WERI-Rb-1 (cell line): ENCODE data around the gene GPC5.

Experiments used
- DNase-seq: peaks from one replicate; pipeline ENCODE4 v3.0.0-alpha.2; 2020
- H3K27ac ChIP-seq: fragments of 250-450 bp; sonication (Bioruptor Pico); 2 replicates; pipeline ENCODE4 v1.5.1; 2020; ENCODE audit warnings: mild to moderate bottlenecking, moderate library complexity
- H3K27me3 ChIP-seq: fragments of 250-450 bp; sonication (Bioruptor Pico); 2 replicates; pipeline ENCODE4 v1.5.1; 2021; ENCODE audit warnings: mild to moderate bottlenecking, low read depth, moderate library complexity; ENCODE audit not compliant: insufficient read depth, severe bottlenecking
- H3K36me3 ChIP-seq: fragments of 250-450 bp; sonication (Bioruptor Pico); 2 replicates; pipeline ENCODE4 v1.5.1; 2020; ENCODE audit warnings: mild to moderate bottlenecking, moderate library complexity
- H3K4me3 ChIP-seq: 2 replicates; pipeline ENCODE4 v1.5.1; 2011; ENCODE audit warnings: low read depth, mild to moderate bottlenecking, control low read depth, low read length
- H3K9me3 ChIP-seq: fragments of 250-450 bp; sonication (Bioruptor Pico); 2 replicates; pipeline ENCODE4 v1.5.1; 2021; ENCODE audit warnings: mild to moderate bottlenecking, moderate library complexity; ENCODE audit not compliant: severe bottlenecking
- CTCF ChIP-seq: IDR thresholded peaks from 2 replicates; pipeline ENCODE4 v1.5.1; 2011; ENCODE audit warnings: low read depth, mild to moderate bottlenecking, control low read depth, inconsistent platforms, low read length

The GPC5 gene

DNA sequence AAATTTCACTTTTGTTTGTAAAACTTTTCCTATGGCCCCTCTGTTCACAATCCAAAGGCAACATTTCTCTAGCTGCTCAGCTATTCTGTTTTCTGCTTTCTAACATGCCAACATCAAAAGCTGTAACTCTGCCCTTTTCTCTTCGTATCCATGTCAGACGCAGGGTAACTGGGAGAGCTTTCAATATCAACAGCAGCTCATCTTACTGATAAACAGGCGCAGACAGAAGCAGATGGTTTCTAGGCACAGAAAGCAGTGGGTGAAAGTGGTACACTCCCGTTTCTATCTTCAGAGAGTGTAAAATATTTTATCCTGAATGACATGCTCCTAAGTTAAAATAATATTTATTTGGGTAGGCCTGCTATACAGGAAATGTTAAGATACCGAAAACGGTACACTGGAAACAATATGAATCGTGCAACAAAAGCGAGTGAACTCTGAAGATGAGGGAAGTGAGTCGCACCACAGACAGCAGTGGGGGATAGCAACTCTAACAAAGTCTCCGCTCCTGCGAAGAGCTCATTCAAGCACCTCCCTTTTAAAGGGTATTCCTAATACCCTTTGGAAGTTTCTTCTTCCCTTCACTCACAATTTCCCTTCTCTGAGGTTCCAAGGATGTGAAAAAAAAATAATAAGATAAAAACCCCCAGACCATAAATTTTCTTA, 798.3 kb downstream of the GPC5 start:
- no peak for DNase-seq
- no peak overlapping the region for H3K27ac ChIP-seq
- no peaks in the 10 kb centered on the region for H3K36me3 ChIP-seq
- no peak for TF ChIP-seq CTCF
- no peaks in the 10 kb centered on the region for H3K9me3 ChIP-seq
- no peaks in the 10 kb centered on the region for H3K27me3 ChIP-seq
- H3K4me3 ChIP-seq = no peak overlapping the region

GRCh38 chr13:92197669-92198068, 799.2 kb downstream of the GPC5 start:
- no peak for TF ChIP-seq CTCF
- no peak for DNase-seq
- H3K36me3 ChIP-seq = no peaks in the 10 kb centered on the region
- H3K4me3 ChIP-seq = no peak overlapping the region
- no peaks in the 10 kb centered on the region for H3K9me3 ChIP-seq
- H3K27me3 ChIP-seq = no peaks in the 10 kb centered on the region
- no peak overlapping the region for H3K27ac ChIP-seq

DNA sequence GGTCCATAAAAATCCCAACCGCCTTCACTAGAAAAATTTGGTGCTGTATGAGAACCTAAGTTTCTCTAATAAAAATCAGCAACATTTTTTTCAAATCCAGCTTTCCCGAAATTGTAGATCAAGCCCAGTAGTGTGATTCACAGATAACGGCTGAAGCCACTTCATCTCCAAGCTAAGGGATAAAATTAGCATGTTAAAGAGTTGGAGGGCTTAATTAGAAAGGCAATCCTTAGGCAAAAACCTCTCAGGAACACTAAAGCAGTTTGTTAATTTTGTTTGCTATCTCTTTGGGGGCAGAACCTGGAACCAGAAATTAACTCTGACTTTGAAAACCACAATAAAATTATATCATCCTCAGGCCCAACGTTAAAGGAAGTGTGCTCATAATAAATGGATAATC, 820.2 kb downstream of the GPC5 start:
- Histone ChIP-seq H3K27ac (no peak overlapping the region), H3K36me3 (no peaks in the 10 kb centered on the region), H3K9me3 (no peaks in the 10 kb centered on the region), H3K27me3 (no peaks in the 10 kb centered on the region), H3K4me3 (no peak overlapping the region)
- DNase-seq = no peak
- no peak for TF ChIP-seq CTCF

- no peak overlapping the region for H3K4me3 ChIP-seq
- no peaks in the 10 kb centered on the region for H3K27me3 ChIP-seq
- no peak for TF ChIP-seq CTCF
- DNase-seq = no peak
- no peaks in the 10 kb centered on the region for H3K9me3 ChIP-seq
- H3K27ac ChIP-seq = no peak overlapping the region
- no peaks in the 10 kb centered on the region for H3K36me3 ChIP-seq
Observed at GRCh38 chr13:92221916-92222315, 823.5 kb downstream of the GPC5 start.

DNA sequence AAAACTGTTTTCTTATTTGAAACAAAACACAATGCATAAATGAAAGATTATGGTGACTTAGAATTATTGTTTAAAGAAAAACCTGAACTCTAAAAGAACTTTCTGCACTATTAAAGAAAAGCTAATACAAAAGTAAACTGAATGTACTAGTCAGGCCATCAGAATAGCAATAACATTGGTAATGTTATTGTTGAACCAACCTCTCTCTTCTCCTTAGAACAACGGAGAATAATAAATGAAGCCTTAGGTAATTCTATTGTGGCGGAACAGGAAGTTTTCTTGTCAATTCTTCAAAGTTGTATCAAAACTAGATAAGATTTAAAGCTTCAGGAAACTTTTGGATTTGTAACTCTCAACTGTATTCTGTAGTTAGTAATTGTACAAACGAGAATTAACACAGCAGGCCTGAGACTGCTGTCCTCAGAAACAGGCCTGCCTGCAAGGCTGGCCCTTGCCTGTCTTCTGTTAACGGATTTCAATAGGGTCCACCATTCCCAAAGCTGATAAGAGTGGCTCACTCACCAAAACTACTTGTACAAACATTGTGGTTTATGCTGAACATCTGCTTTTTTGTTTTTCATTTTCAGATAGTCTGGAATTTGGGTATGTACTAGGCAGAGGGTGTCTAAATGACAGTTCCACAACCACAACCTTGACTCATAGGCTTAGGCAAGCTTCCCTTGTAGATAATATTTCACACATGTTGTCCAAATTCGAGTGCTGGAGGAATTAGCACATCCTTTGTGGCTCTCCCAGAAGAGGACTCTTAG, 825.8 kb downstream of the GPC5 start:
- Histone ChIP-seq H3K4me3 (no peak overlapping the region), H3K27ac (no peak overlapping the region), H3K36me3 (no peaks in the 10 kb centered on the region), H3K9me3 (no peaks in the 10 kb centered on the region), H3K27me3 (no peaks in the 10 kb centered on the region)
- no peak for TF ChIP-seq CTCF
- DNase-seq = no peak
